ENCODE results near the gene BCKDHA.

- no peak for TF ChIP-seq POLR2A (IDR thresholded peaks at IDR 0.05)
- no peak for TF ChIP-seq CTCF (IDR thresholded peaks at IDR 0.05)
These were observed 34.3 kb upstream of the BCKDHA start for GRCh38 chr19:41363371-41363752.
